RCC 7860 (cell line): ENCODE data around the gene KIF22.
A peak's percentile ranks its signal among the peaks of the same experiment; 100 is the strongest.
"Not testable (repeated sequence)": the region's sequence is repeated elsewhere in the genome, so short reads cannot be mapped to it uniquely, and the experiment has no call there.

Experiments
- DNase-seq: peaks from one replicate; pipeline ENCODE4 v3.0.0-alpha.2; 2015; ENCODE audit warnings: low spot score
- FAIRE-seq: peaks from 2 replicates; lab custom pipeline; 2012; peaks lifted over from hg19 to GRCh38; lab: Jason Lieb, UNC

KIF22 gene

GRCh38 chr16:29833219-29833618 lies 42.7 kb downstream of the KIF22 start:
- not testable (repeated sequence) for FAIRE-seq, DNase-seq

- DNase-seq, result no peak
- no peak for FAIRE-seq
Measured at GRCh38 chr16:29834079-29834478, 43.5 kb downstream of the KIF22 start.

- FAIRE-seq, result peak; percentile 58
- DNase-seq, result peak; percentile 37
Measured at GRCh38 chr16:29835926-29836325, 45.4 kb downstream of the KIF22 start.

GRCh38 chr16:29836623-29837022 lies 46.1 kb downstream of the KIF22 start:
- FAIRE-seq (no peak), DNase-seq (no peak)

- FAIRE-seq (no peak), DNase-seq (no peak)
Measured at GRCh38 chr16:29837841-29838240, 47.3 kb downstream of the KIF22 start.

GRCh38 chr16:29839822-29840221 lies 49.3 kb downstream of the KIF22 start:
- DNase-seq (no peak), FAIRE-seq (no peak)

GRCh38 chr16:29840240-29840639 lies 49.7 kb downstream of the KIF22 start:
- DNase-seq (no peak), FAIRE-seq (no peak)

GRCh38 chr16:29841631-29842030 lies 51.1 kb downstream of the KIF22 start:
- no peak for DNase-seq
- FAIRE-seq, result no peak

GRCh38 chr16:29842732-29843346 lies 52.3 kb downstream of the KIF22 start:
- no peak for FAIRE-seq
- no peak for DNase-seq

- DNase-seq, result no peak
- FAIRE-seq, result no peak
Measured at GRCh38 chr16:29843931-29844330, 53.4 kb downstream of the KIF22 start.

- DNase-seq (no peak), FAIRE-seq (no peak)
Measured at GRCh38 chr16:29844575-29845331, 54.2 kb downstream of the KIF22 start.

- DNase-seq, result no peak
- no peak for FAIRE-seq
Measured at GRCh38 chr16:29845656-29846055, 55.1 kb downstream of the KIF22 start.

- FAIRE-seq (no peak), DNase-seq (peak; percentile 26)
Measured at GRCh38 chr16:29848420-29849297, 58.1 kb downstream of the KIF22 start.

- no peak for DNase-seq
- FAIRE-seq, result no peak
Measured at GRCh38 chr16:29849505-29849904, 59.0 kb downstream of the KIF22 start.

GRCh38 chr16:29850998-29851397 lies 60.4 kb downstream of the KIF22 start:
- FAIRE-seq (no peak), DNase-seq (no peak)

- no peak for DNase-seq
- FAIRE-seq, result no peak
Measured at GRCh38 chr16:29852654-29853053, 62.1 kb downstream of the KIF22 start.

GRCh38 chr16:29854520-29855100 lies 64.1 kb downstream of the KIF22 start:
- no peak for DNase-seq
- FAIRE-seq, result no peak
